HUES48 (cell line): Measurements from ENCODE around the gene WWTR1.

Experiments
- H3K27ac ChIP-seq: one replicate; pipeline ENCODE4 v1.7.0; 2013; ENCODE audit warnings: low read depth, low read length, inconsistent platforms
- H3K27me3 ChIP-seq: 2 replicates; pipeline ENCODE4 v1.6.1; 2013; ENCODE audit warnings: mild to moderate bottlenecking, low read length; ENCODE audit not compliant: control insufficient read depth, insufficient read depth
- H3K36me3 ChIP-seq: 2 replicates; pipeline ENCODE4 v1.6.1; 2013; ENCODE audit warnings: low read length; ENCODE audit not compliant: control insufficient read depth, insufficient read depth
- H3K4me1 ChIP-seq: 2 replicates; pipeline ENCODE4 v1.6.1; 2013; ENCODE audit warnings: mild to moderate bottlenecking, low read length; ENCODE audit not compliant: control insufficient read depth, insufficient read depth
- H3K4me3 ChIP-seq: 2 replicates; pipeline ENCODE4 v1.5.1; 2013; ENCODE audit warnings: mild to moderate bottlenecking, low read depth, low read length
- H3K9ac ChIP-seq: 2 replicates; pipeline ENCODE4 v1.6.1; 2013; ENCODE audit warnings: mild to moderate bottlenecking, low read depth, low read length, moderate library complexity
- H3K9me3 ChIP-seq: 2 replicates; pipeline ENCODE4 v1.6.1; 2013; ENCODE audit warnings: low read length; ENCODE audit not compliant: control insufficient read depth, insufficient read depth

WWTR1 gene

GRCh38 chr3:149589332-149589731 lies 68.5 kb downstream of the WWTR1 start:
- Histone ChIP-seq H3K4me1 (peaks cover 30% of the 10 kb centered on the region), H3K9ac (no peak overlapping the region), H3K27me3 (no peaks in the 10 kb centered on the region), H3K9me3 (no peaks in the 10 kb centered on the region), H3K27ac (no peak overlapping the region), H3K36me3 (no peaks in the 10 kb centered on the region), H3K4me3 (no peak overlapping the region)

DNA sequence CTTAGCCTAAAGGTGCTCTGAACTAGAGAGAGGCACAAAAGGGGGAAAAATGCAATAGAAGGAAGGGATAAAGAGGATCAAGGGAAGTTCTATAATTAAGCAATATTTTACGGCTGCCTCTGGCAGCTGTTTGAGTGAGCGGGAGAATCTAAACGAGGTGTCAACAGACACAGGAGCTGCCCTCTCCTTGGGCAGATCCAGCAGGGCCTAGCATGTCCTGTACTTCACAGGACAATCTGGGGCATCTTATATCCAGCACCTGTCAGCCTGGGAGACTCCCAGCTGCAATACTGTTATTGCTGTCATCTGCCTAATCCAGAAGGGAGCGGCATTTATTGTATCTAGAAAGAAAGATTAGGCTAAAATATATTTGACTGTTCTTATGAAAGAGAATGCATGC lies 68.9 kb downstream of the WWTR1 start:
- no peak overlapping the region for H3K9ac ChIP-seq
- H3K4me1 ChIP-seq: peaks cover 26% of the 10 kb centered on the region

DNA sequence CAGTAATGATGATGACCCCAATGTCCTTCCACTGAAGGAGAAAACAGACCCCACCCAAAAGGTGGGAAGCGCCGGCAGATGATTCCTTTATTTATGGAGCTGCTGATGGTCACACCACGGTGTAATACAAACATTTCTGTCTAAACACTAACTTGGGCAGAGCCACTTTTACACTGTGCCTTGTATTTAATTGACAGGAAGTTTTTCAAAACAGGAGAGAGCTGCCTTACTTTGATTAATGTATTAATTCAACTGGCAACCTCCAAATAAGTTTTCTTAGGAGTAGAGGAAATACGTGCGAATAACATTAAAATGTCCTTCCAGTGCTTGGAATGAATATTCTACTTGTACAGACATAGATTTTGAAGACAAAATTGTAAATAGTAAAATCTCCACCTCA lies 70.4 kb downstream of the WWTR1 start:
- Histone ChIP-seq H3K36me3 (no peaks in the 10 kb centered on the region), H3K4me3 (no peak overlapping the region), H3K4me1 (peaks cover 14% of the 10 kb centered on the region; the same call in 1 of the 2 replicates), H3K27ac (no peak overlapping the region), H3K9me3 (no peaks in the 10 kb centered on the region), H3K27me3 (no peaks in the 10 kb centered on the region), H3K9ac (no peak overlapping the region)

More for the DNA sequence above, 68.9 kb downstream of the WWTR1 start:
- Histone ChIP-seq H3K27me3 (no peaks in the 10 kb centered on the region), H3K36me3 (no peaks in the 10 kb centered on the region), H3K27ac (no peak overlapping the region), H3K9me3 (no peaks in the 10 kb centered on the region), H3K4me3 (no peak overlapping the region)

DNA sequence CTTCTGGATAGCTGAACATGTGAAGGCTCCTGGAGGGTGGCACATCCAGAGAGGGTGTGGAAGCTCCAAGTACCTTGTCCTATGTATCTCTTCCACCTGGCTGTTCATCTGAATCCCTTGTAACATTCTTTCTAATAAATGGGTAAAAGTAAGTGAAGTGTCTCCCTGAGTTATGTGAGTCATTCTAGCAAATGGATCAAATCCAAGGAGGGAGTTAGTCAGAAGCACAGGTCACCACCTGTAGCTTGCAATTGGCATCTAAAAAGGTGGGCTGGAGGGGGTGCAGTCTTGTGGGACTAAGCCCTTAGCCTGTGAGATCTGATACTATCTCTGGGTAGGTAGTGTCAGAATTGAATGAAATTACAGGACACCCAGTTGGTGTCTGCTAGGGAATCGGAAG lies 71.0 kb downstream of the WWTR1 start:
- H3K36me3 ChIP-seq: no peaks in the 10 kb centered on the region
- no peaks in the 10 kb centered on the region for H3K9me3 ChIP-seq
- no peak overlapping the region for H3K9ac ChIP-seq
- no peaks in the 10 kb centered on the region for H3K27me3 ChIP-seq
- H3K27ac ChIP-seq: no peak overlapping the region
- peaks cover 17% of the 10 kb centered on the region for H3K4me1 ChIP-seq
- no peak overlapping the region for H3K4me3 ChIP-seq

GRCh38 chr3:149585401-149585726 lies 72.5 kb downstream of the WWTR1 start:
- no peak overlapping the region for H3K4me3 ChIP-seq
- H3K27ac ChIP-seq: no peak overlapping the region
- no peak overlapping the region for H3K9ac ChIP-seq
- H3K36me3 ChIP-seq: no peaks in the 10 kb centered on the region
- no peaks in the 10 kb centered on the region for H3K9me3 ChIP-seq
- H3K27me3 ChIP-seq: no peaks in the 10 kb centered on the region
- peaks cover 23% of the 10 kb centered on the region for H3K4me1 ChIP-seq

- H3K4me3 ChIP-seq: no peak overlapping the region
- no peaks in the 10 kb centered on the region for H3K9me3 ChIP-seq
- H3K27ac ChIP-seq: no peak overlapping the region
- no peak overlapping the region for H3K9ac ChIP-seq
- no peaks in the 10 kb centered on the region for H3K36me3 ChIP-seq
- H3K27me3 ChIP-seq: no peaks in the 10 kb centered on the region
- peaks cover 23% of the 10 kb centered on the region for H3K4me1 ChIP-seq
These were observed 73.7 kb downstream of the WWTR1 start for GRCh38 chr3:149583921-149584635.

DNA sequence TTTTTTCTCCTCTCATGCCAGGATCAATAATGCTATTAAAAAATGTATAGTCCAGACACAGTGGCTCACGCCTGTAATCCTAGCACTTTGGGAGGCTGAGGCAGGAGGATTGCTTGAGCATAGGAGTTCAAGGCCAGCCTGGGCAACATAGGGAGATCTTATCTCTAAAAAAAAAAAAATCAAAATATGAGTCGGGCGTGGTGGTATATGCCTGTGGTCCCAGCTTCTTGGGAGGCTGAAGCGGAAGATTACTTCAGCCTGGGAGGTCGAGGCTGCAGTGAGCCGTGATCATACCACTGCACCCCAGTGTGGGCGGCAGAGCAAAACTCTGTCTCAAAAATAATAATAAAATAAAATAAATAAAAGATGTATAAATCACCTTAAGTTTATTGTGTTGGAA lies 75.4 kb downstream of the WWTR1 start:
- H3K9ac ChIP-seq: no peak overlapping the region
- no peak overlapping the region for H3K4me3 ChIP-seq
- peak overlapping the region; percentile 75 for H3K27ac ChIP-seq
- no peaks in the 10 kb centered on the region for H3K27me3 ChIP-seq
- H3K9me3 ChIP-seq: no peaks in the 10 kb centered on the region
- peaks cover 33% of the 10 kb centered on the region for H3K4me1 ChIP-seq
- H3K36me3 ChIP-seq: no peaks in the 10 kb centered on the region

GRCh38 chr3:149581681-149582370 lies 76.0 kb downstream of the WWTR1 start:
- no peaks in the 10 kb centered on the region for H3K9me3 ChIP-seq
- H3K4me3 ChIP-seq: no peak overlapping the region
- peaks cover 32% of the 10 kb centered on the region for H3K4me1 ChIP-seq
- no peak overlapping the region for H3K9ac ChIP-seq
- H3K27me3 ChIP-seq: no peaks in the 10 kb centered on the region
- H3K36me3 ChIP-seq: no peaks in the 10 kb centered on the region
- peak overlapping the region; percentile 75 for H3K27ac ChIP-seq

DNA sequence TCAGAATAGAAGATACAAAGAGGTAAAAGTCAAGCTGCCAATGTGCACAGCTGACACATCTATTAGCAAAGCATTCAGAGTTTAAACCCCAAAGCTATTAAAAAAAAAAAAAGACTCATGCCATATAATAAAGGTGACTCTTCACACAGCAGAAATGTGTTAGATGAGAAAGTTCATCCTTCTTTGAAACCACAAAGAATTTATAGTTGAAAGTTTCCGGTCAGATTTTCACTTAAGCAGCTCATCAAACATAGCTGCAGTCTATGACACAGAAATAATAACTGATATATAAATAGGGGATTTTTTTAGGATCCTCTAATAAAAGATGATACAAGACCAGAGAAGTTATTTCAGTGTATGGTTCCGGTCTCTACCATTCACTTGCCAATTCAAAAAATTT lies 76.6 kb downstream of the WWTR1 start:
- Histone ChIP-seq H3K4me3 (no peak overlapping the region), H3K36me3 (no peaks in the 10 kb centered on the region), H3K9ac (no peak overlapping the region), H3K27me3 (no peaks in the 10 kb centered on the region), H3K4me1 (peaks cover 34% of the 10 kb centered on the region), H3K9me3 (no peaks in the 10 kb centered on the region), H3K27ac (peak overlapping the region; percentile 75)

GRCh38 chr3:149579838-149580542 lies 77.8 kb downstream of the WWTR1 start:
- no peaks in the 10 kb centered on the region for H3K36me3 ChIP-seq
- peaks cover 47% of the 10 kb centered on the region for H3K4me1 ChIP-seq
- H3K27me3 ChIP-seq: no peaks in the 10 kb centered on the region
- no peak overlapping the region for H3K9ac ChIP-seq
- H3K9me3 ChIP-seq: no peaks in the 10 kb centered on the region
- H3K27ac ChIP-seq: no peak overlapping the region
- no peak overlapping the region for H3K4me3 ChIP-seq

DNA sequence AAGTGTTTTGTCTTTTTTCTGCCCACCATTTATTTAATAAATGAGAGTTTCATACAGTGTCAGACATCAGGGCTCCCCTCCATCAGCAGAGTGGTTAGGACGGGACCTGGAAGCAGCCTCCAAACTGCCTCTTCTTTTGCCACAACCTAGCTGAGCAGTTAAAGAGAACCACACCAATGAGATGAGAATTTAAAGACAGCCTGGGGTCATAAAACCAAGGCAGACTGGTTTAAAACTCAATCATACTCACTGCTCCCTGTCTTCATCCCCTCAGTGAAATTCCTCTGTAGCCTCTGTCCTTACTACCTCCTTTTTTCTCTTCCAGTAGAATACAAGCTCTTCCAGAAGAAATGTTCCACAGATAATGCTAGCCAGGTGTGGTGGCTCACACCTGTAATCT lies 78.7 kb downstream of the WWTR1 start:
- Histone ChIP-seq H3K9ac (no peak overlapping the region), H3K27ac (no peak overlapping the region), H3K4me1 (peaks cover 44% of the 10 kb centered on the region)

More for the DNA sequence above, 78.7 kb downstream of the WWTR1 start:
- Histone ChIP-seq H3K9me3 (no peaks in the 10 kb centered on the region), H3K36me3 (no peaks in the 10 kb centered on the region), H3K4me3 (no peak overlapping the region), H3K27me3 (no peaks in the 10 kb centered on the region)
